H1 (cell line): ENCODE data around the gene TANC1. TPM values are rescaled to one million over a fixed set of nuclear protein-coding genes. Genes with fewer than 3 reads are reported as not detected.

Source experiments
- CTCF ChIA-PET: fragments of 300-600 bp; sonication (Branson Sonifier 250); formaldehyde crosslinking; loops from one replicate; lab custom pipeline; 2021; ENCODE audit not compliant: partially characterized antibody; lab: Charles Lee
- POLR2A ChIA-PET: fragments of 300-600 bp; sonication (Branson Sonifier 250); formaldehyde crosslinking; loops from one replicate; lab custom pipeline; 2021; ENCODE audit warnings: inconsistent platforms; ENCODE audit not compliant: partially characterized antibody; lab: Charles Lee
- DNase-seq, 2 experiments: peaks; one replicate each; pipeline versions ENCODE4 v3.0.0 to v3.0.0-alpha.2; 2010 to 2022; ENCODE audit warnings: low spot score in 2 of 2, low read depth in 1 of 2, mixed read lengths in 1 of 2
- FAIRE-seq: peaks from 2 replicates; lab custom pipeline; 2011; peaks lifted over from hg19 to GRCh38; lab: Jason Lieb, UNC
- H2AFZ ChIP-seq: 2 replicates; pipeline ENCODE4 v1.8.1; 2012; ENCODE audit warnings: low read length, inconsistent platforms
- H2AK5ac ChIP-seq: 2 replicates; pipeline ENCODE4 v1.6.1; 2013; ENCODE audit warnings: low read depth, low read length
- H2BK120ac ChIP-seq: replicated peaks from 2 replicates; pipeline ENCODE3; 2013; ENCODE audit warnings: low read depth, low read length, inconsistent platforms
- H2BK12ac ChIP-seq: 2 replicates; pipeline ENCODE4 v1.6.1; 2013; ENCODE audit warnings: low read depth, low read length
- H2BK15ac ChIP-seq: 2 replicates; pipeline ENCODE4 v1.6.1; 2013; ENCODE audit warnings: low read length
- H2BK20ac ChIP-seq: 2 replicates; pipeline ENCODE4 v1.6.1; 2013; ENCODE audit warnings: low read length
- H2BK5ac ChIP-seq: 2 replicates; pipeline ENCODE4 v1.6.1; 2013; ENCODE audit warnings: low read depth, low read length
- H3K14ac ChIP-seq: 2 replicates; pipeline ENCODE4 v1.6.1; 2013; ENCODE audit warnings: inconsistent platforms; ENCODE audit not compliant: insufficient read length
- H3K18ac ChIP-seq: 2 replicates; pipeline ENCODE4 v1.6.1; 2013; ENCODE audit warnings: low read length; ENCODE audit errors: extremely low read depth
- H3K23ac ChIP-seq: 2 replicates; pipeline ENCODE4 v1.6.1; 2013; ENCODE audit warnings: inconsistent platforms; ENCODE audit not compliant: insufficient read length
- H3K23me2 ChIP-seq: 2 replicates; pipeline ENCODE4 v1.6.1; 2013; ENCODE audit warnings: low read depth, low read length
- H3K27ac ChIP-seq: 2 replicates; pipeline ENCODE4 v1.6.1; 2011; ENCODE audit warnings: low read depth, low read length, inconsistent platforms
- H3K27me3 ChIP-seq, 4 experiments: replicated peaks in 1 of 4; 1 replicate in 1 of 4; 2 replicates in 3 of 4; pipeline versions ENCODE4 v1.6.1 to v1.8.1; 2011 to 2013; ENCODE audit warnings: low read length in 3 of 4, mild to moderate bottlenecking in 3 of 4, inconsistent platforms in 2 of 4, mixed read lengths in 2 of 4, moderate library complexity in 1 of 4; ENCODE audit not compliant: control insufficient read depth in 3 of 4, insufficient read depth in 3 of 4; ENCODE audit errors: extremely low read depth in 1 of 4
- H3K36me3 ChIP-seq, 4 experiments: 2 replicates each; pipeline versions ENCODE4 v1.6.1 to v1.8.1; 2011 to 2013; ENCODE audit warnings: mild to moderate bottlenecking in 4 of 4, low read length in 3 of 4, moderate library complexity in 2 of 4, control low read depth in 1 of 4, inconsistent platforms in 1 of 4; ENCODE audit not compliant: insufficient read depth in 4 of 4, control insufficient read depth in 2 of 4
- H3K4ac ChIP-seq: replicated peaks from 2 replicates; pipeline ENCODE3; 2013; ENCODE audit warnings: low read length, low read depth, mixed read lengths, inconsistent platforms; ENCODE audit not compliant: insufficient read length
- H3K4me1 ChIP-seq, 4 experiments: replicated peaks in 1 of 4; 1 replicate in 1 of 4; 2 replicates in 3 of 4; pipeline versions ENCODE4 v1.6.1 to v1.8.1; 2011 to 2013; ENCODE audit warnings: low read length in 3 of 4, inconsistent platforms in 2 of 4, mixed read lengths in 1 of 4; ENCODE audit not compliant: insufficient read depth in 4 of 4, control insufficient read depth in 3 of 4
- H3K4me2 ChIP-seq, 2 experiments: 2 replicates each; pipeline versions ENCODE4 v1.6.1 to v1.8.1; 2011 to 2013; ENCODE audit warnings: low read depth in 2 of 2, low read length in 2 of 2, control low read depth in 1 of 2, inconsistent platforms in 1 of 2, mild to moderate bottlenecking in 1 of 2; ENCODE audit not compliant: insufficient read depth in 1 of 2
- H3K4me3 ChIP-seq, 4 experiments: fragments of 200-600, 300-600 bp in 1 of 4; sonication (generic), shearing (Covaris generic), sonication (Bioruptor Twin) in 1 of 4; 2 replicates each; pipeline versions ENCODE4 v1.5.1 to v1.8.1; 2011 to 2016; ENCODE audit warnings: low read length in 4 of 4, low read depth in 3 of 4, control low read depth in 2 of 4, inconsistent platforms in 2 of 4, mild to moderate bottlenecking in 2 of 4, mixed read lengths in 1 of 4, moderate library complexity in 1 of 4; ENCODE audit not compliant: insufficient read depth in 2 of 4; ENCODE audit errors: extremely low read depth in 1 of 4
- H3K56ac ChIP-seq: replicated peaks from 2 replicates; pipeline ENCODE3; 2013; ENCODE audit warnings: low read depth, mild to moderate bottlenecking, mixed read lengths, low read length, inconsistent platforms; ENCODE audit not compliant: insufficient read length
- H3K79me1 ChIP-seq: 2 replicates; pipeline ENCODE4 v1.6.1; 2013; ENCODE audit warnings: low read depth, low read length, control low read depth
- H3K79me2 ChIP-seq, 2 experiments: 2 replicates each; pipeline versions ENCODE4 v1.6.1 to v1.8.1; 2012 to 2013; ENCODE audit warnings: low read length in 2 of 2, mild to moderate bottlenecking in 2 of 2, inconsistent platforms in 1 of 2; ENCODE audit not compliant: insufficient read depth in 2 of 2, control insufficient read depth in 1 of 2
- H3K9ac ChIP-seq, 4 experiments: replicated peaks in 1 of 4; 1 replicate in 1 of 4; 2 replicates in 3 of 4; pipeline versions ENCODE4 v1.6.1 to v1.8.1; 2011 to 2013; ENCODE audit warnings: low read depth in 3 of 4, low read length in 3 of 4, control low read depth in 2 of 4, mild to moderate bottlenecking in 2 of 4, moderate library complexity in 2 of 4, inconsistent platforms in 1 of 4; ENCODE audit errors: extremely low read depth in 1 of 4
- H3K9me3 ChIP-seq, 2 experiments: 2 replicates each; pipeline versions ENCODE4 v1.6.1 to v1.8.1; 2012 to 2013; ENCODE audit warnings: mild to moderate bottlenecking in 2 of 2, moderate library complexity in 2 of 2, control low read depth in 1 of 2, inconsistent platforms in 1 of 2, low read depth in 1 of 2, low read length in 1 of 2, mixed read lengths in 1 of 2; ENCODE audit not compliant: insufficient read depth in 2 of 2
- H4K20me1 ChIP-seq, 2 experiments: replicated peaks in 1 of 2; 2 replicates each; pipeline versions ENCODE3 to v1.8.1; 2011 to 2013; ENCODE audit warnings: inconsistent platforms in 2 of 2, low read length in 2 of 2, mild to moderate bottlenecking in 1 of 2; ENCODE audit not compliant: insufficient read depth in 2 of 2, control insufficient read depth in 1 of 2
- H4K5ac ChIP-seq: 2 replicates; pipeline ENCODE4 v1.6.1; 2013; ENCODE audit warnings: low read length, low read depth, mixed read lengths, inconsistent platforms; ENCODE audit not compliant: insufficient read length
- H4K8ac ChIP-seq: 2 replicates; pipeline ENCODE4 v1.8.0; 2013; ENCODE audit warnings: mild to moderate bottlenecking, moderate library complexity, low read length, inconsistent platforms; ENCODE audit not compliant: insufficient read depth; ENCODE audit errors: extremely low read depth
- H4K91ac ChIP-seq: replicated peaks from 2 replicates; pipeline ENCODE3; 2013; ENCODE audit warnings: low read length, mixed read lengths, inconsistent platforms; ENCODE audit not compliant: insufficient read length
- ATF2 ChIP-seq: IDR thresholded peaks from 2 replicates; pipeline ENCODE4 v1.6.1; 2012; ENCODE audit warnings: low read length, inconsistent platforms
- BCL11A ChIP-seq, 2 experiments: IDR thresholded peaks; one replicate each; pipeline ENCODE4 v1.6.1; 2011; ENCODE audit warnings: low read depth in 2 of 2, low read length in 2 of 2, mild to moderate bottlenecking in 2 of 2
- FOSL1 ChIP-seq: IDR thresholded peaks from 2 replicates; pipeline ENCODE4 v1.6.1; 2011; ENCODE audit warnings: mild to moderate bottlenecking, low read depth, low read length, moderate library complexity; ENCODE audit not compliant: insufficient read depth
- JUND ChIP-seq: IDR thresholded peaks from 2 replicates; pipeline ENCODE4 v1.6.1; 2011; ENCODE audit warnings: mild to moderate bottlenecking, improper control_type of control experiment, low read length
- KDM4A ChIP-seq: IDR thresholded peaks from one replicate; pipeline ENCODE4 v1.7.1; 2012; ENCODE audit warnings: low read depth, mild to moderate bottlenecking, moderate library complexity, low read length, inconsistent platforms; ENCODE audit not compliant: severe bottlenecking
- NRF1 ChIP-seq: IDR thresholded peaks from 2 replicates; pipeline ENCODE4 v1.6.1; 2011; ENCODE audit warnings: mild to moderate bottlenecking, low read depth, low read length, improper control_type of control experiment
- POLR2A ChIP-seq, 2 experiments: IDR thresholded peaks; 1 replicate in 1 of 2; 2 replicates in 1 of 2; pipeline ENCODE4 v1.6.1; 2011; ENCODE audit warnings: low read depth in 2 of 2, low read length in 2 of 2, mild to moderate bottlenecking in 2 of 2; ENCODE audit errors: control extremely low read depth in 1 of 2
- POU5F1 ChIP-seq: IDR thresholded peaks from 2 replicates; pipeline ENCODE4 v1.6.1; 2011; ENCODE audit warnings: low read depth, mild to moderate bottlenecking, low read length, moderate library complexity
- RFX5 ChIP-seq: IDR thresholded peaks from 2 replicates; pipeline ENCODE4 v1.6.1; 2011; ENCODE audit warnings: low read depth, low read length, improper control_type of control experiment, borderline replicate concordance
- SIN3A ChIP-seq, 2 experiments: IDR thresholded peaks in 1 of 2; conservative IDR thresholded peaks in 1 of 2; 2 replicates each; pipeline ENCODE4 v1.6.1; 2011 to 2012; ENCODE audit warnings: low read length in 2 of 2, improper control_type of control experiment in 1 of 2, low read depth in 1 of 2, mild to moderate bottlenecking in 1 of 2
- SP2 ChIP-seq: IDR thresholded peaks from 2 replicates; pipeline ENCODE4 v1.6.1; 2012; ENCODE audit warnings: mild to moderate bottlenecking, low read length, inconsistent platforms
- SRF ChIP-seq: IDR thresholded peaks from 2 replicates; pipeline ENCODE4 v1.6.1; 2011; ENCODE audit warnings: mild to moderate bottlenecking, low read depth, low read length, moderate library complexity
- WGBS, 2 experiments: shearing (Covaris generic) in 1 of 2; methylation state at CpG; one replicate each; pipeline versions ENCODE4 v1.1.6 to v1.1.7; 2013 to 2015; ENCODE audit warnings: low lambda C conversion rate in 2 of 2, mixed read lengths in 2 of 2, inconsistent platforms in 1 of 2, low coverage in 1 of 2, missing lambda C conversion rate in 1 of 2; ENCODE audit not compliant: insufficient replicate concordance in 2 of 2, insufficient coverage in 1 of 2, insufficient read length in 1 of 2; ENCODE audit errors: extremely low coverage in 1 of 2, missing lambda C conversion rate in 1 of 2; 5-methylcytosine and 5-hydroxymethylcytosine counted together
- polyA plus RNA-seq, 7 experiments: library from polyadenylated mRNA; depleted of rRNA in 3 of 7; stranded (reverse) in 5 of 7; unstranded in 2 of 7; fragments of >200 nt in 5 of 7; fragments of 200-250 nt in 2 of 7; gene quantifications; 1 replicate in 5 of 7; 2 replicates in 1 of 7; 4 replicates in 1 of 7; pipeline versions ENCODE4 v1.2.1 to v1.2.3, GENCODE V29; 2011 to 2013; ENCODE audit warnings: missing spikeins in 2 of 7, mixed read lengths in 2 of 7
- total RNA-seq: library from RNA; stranded (reverse); fragmentation: NEBNext Ultra II Directional; extraction: Animal tissue kit (Norgen Biotek cat#: 25700); gene quantifications from 2 replicates; pipeline ENCODE4 v1.2.1, GENCODE V29; 2021
- TF ChIP-seq, protein P1 (sequence below): IDR thresholded peaks from 2 replicates; pipeline ENCODE4 v1.6.1; 2011; ENCODE audit warnings: low read depth, mild to moderate bottlenecking, low read length; ENCODE audit not compliant: insufficient read depth

The TANC1 gene
- total and polyA plus RNA-seq, 2 of the 8 experiments (the other 6 are each of a cell fraction or from before 2014, with no cell fraction given): 4.1 to 7.6 TPM

GRCh38 chr2:159183346-159183745 is 214.9 kb downstream of the TANC1 start:
- H3K4me1 ChIP-seq: no peaks in the 10 kb centered on the region
- no peak overlapping the region for H3K23ac ChIP-seq
- CTCF ChIA-PET: interaction anchor here (0.6 to 3.4 kb wide), 9 partner anchors 12 to 66 kb away, joined by 3 to 11 read pairs (median 6); no protein-coding TSS in a partner anchor
- no peak overlapping the region for H2AK5ac ChIP-seq
- DNase-seq: no peak
- H4K20me1 ChIP-seq: no peaks in the 10 kb centered on the region
- no peaks in the 10 kb centered on the region for H3K36me3 ChIP-seq
- H2BK120ac ChIP-seq: no peak overlapping the region
- H3K4me2 ChIP-seq: no peak overlapping the region
- no peak overlapping the region; the same call in 1 of the 2 replicates for H4K8ac ChIP-seq
- no peak overlapping the region for H4K5ac ChIP-seq
- no peaks in the 10 kb centered on the region for H3K23me2 ChIP-seq
- H3K18ac ChIP-seq: no peak overlapping the region
- no peak overlapping the region for H2BK12ac ChIP-seq
- no peak overlapping the region for H2BK15ac ChIP-seq
- no peaks in the 10 kb centered on the region for H3K79me1 ChIP-seq
- H3K9ac ChIP-seq: no peak overlapping the region
- no peak overlapping the region for H3K14ac ChIP-seq
- no peak overlapping the region for H3K56ac ChIP-seq
- FAIRE-seq: no peak
- 81% methylated on average over 9 of the region's 9 CpGs; no CpG with 5 or more reads in 1 of the 2 experiments for WGBS, 2 experiments
- H3K9me3 ChIP-seq: no peaks in the 10 kb centered on the region
- POLR2A ChIA-PET: no interaction called here
- H2AFZ ChIP-seq: no peak overlapping the region
- H3K4me3 ChIP-seq: no peak overlapping the region
- no peak overlapping the region for H4K91ac ChIP-seq
- no peak overlapping the region for H2BK5ac ChIP-seq
- no peaks in the 10 kb centered on the region for H3K79me2 ChIP-seq
- H2BK20ac ChIP-seq: no peak overlapping the region
- no peaks in the 10 kb centered on the region for H3K27me3 ChIP-seq
- H3K4ac ChIP-seq: no peak overlapping the region
- no peak overlapping the region for H3K27ac ChIP-seq
- TF ChIP-seq SIN3A (conservative IDR thresholded peaks at IDR 0.05 in 1 of 2, IDR thresholded peaks at IDR 0.05 in 1 of 2; ENCODE audit: low read depth in 1 of 2, low read length in 2 of 2): no peak
- no peak for TF ChIP-seq POLR2A (IDR thresholded peaks at IDR 0.05; ENCODE audit: control extremely low read depth in 1 of 2, low read depth in 2 of 2, low read length in 2 of 2)
- TF ChIP-seq ATF2: no peak
- TF ChIP-seq KDM4A: no peak
- TF ChIP-seq BCL11A (IDR thresholded peaks at IDR 0.05; ENCODE audit: low read depth in 2 of 2, low read length in 2 of 2): no peak
- no peak for TF ChIP-seq RFX5
- no peak for TF ChIP-seq JUND
- TF ChIP-seq FOSL1: no peak
- TF ChIP-seq SP2: no peak
- TF ChIP-seq, protein P1, sequence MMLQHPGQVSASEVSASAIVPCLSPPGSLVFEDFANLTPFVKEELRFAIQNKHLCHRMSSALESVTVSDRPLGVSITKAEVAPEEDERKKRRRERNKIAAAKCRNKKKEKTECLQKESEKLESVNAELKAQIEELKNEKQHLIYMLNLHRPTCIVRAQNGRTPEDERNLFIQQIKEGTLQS: no peak
- TF ChIP-seq POU5F1: no peak
- TF ChIP-seq NRF1: no peak
- no peak for TF ChIP-seq SRF
